GM12878 (cell line): ENCODE results near the gene GTF2IRD1. TPM values are rescaled to one million over a fixed set of nuclear protein-coding genes. Genes with fewer than 3 reads are reported as not detected.

Experiments used
- BCL3 ChIP-seq: IDR thresholded peaks from 2 replicates; pipeline ENCODE4 v1.6.1; 2011; ENCODE audit warnings: borderline replicate concordance, low read depth, mild to moderate bottlenecking, moderate library complexity, low read length; ENCODE audit not compliant: insufficient read depth, poor library complexity, severe bottlenecking
- BRCA1 ChIP-seq: IDR thresholded peaks from 2 replicates; pipeline ENCODE4 v1.6.1; 2011; ENCODE audit warnings: low read depth, low read length, improper control_type of control experiment
- HDAC6 ChIP-seq: fragments of 200-600 bp; sonication (generic); IDR thresholded peaks from one replicate; pipeline ENCODE4 v1.8.0; 2017; ENCODE audit warnings: antibody characterized with exemption; ENCODE audit not compliant: unreplicated experiment
- JUND ChIP-seq: IDR thresholded peaks from 2 replicates; pipeline ENCODE4 v1.6.1; 2012; ENCODE audit warnings: low read depth, mild to moderate bottlenecking, low read length, improper control_type of control experiment, moderate library complexity
- KAT2A ChIP-seq: conservative IDR thresholded peaks from 2 replicates; pipeline ENCODE4 v1.6.1; 2011; ENCODE audit warnings: low read depth, low read length; ENCODE audit not compliant: control insufficient read depth
- LARP7 ChIP-seq: fragments of 450-650 bp; IDR thresholded peaks from 2 replicates; pipeline ENCODE4 v1.6.1; 2017; ENCODE audit warnings: mild to moderate bottlenecking
- NBN ChIP-seq: fragments of 450-650 bp; IDR thresholded peaks from 2 replicates; pipeline ENCODE4 v1.6.1; 2016
- NR2C1 ChIP-seq: fragments of 450-650 bp; IDR thresholded peaks from 2 replicates; pipeline ENCODE4 v1.6.1; 2017; ENCODE audit warnings: antibody characterized with exemption, mild to moderate bottlenecking, moderate library complexity
- NR2C2 ChIP-seq: IDR thresholded peaks from 2 replicates; pipeline ENCODE4 v1.6.1; 2011; ENCODE audit warnings: borderline replicate concordance, low read depth; ENCODE audit not compliant: control insufficient read depth, insufficient read length
- POLR2A ChIP-seq: IDR thresholded peaks from 2 replicates; pipeline ENCODE4 v1.6.1; 2011; ENCODE audit warnings: low read depth, mild to moderate bottlenecking, low read length
- POLR2AphosphoS2 ChIP-seq: IDR thresholded peaks from 2 replicates; pipeline ENCODE4 v1.6.1; 2011; ENCODE audit warnings: low read depth, mild to moderate bottlenecking, low read length, improper control_type of control experiment, moderate library complexity
- POLR2AphosphoS5 ChIP-seq: IDR thresholded peaks from 2 replicates; pipeline ENCODE4 v1.6.1; 2011; ENCODE audit warnings: mild to moderate bottlenecking, low read length, inconsistent platforms
- RAD51 ChIP-seq: fragments of 450-650 bp; IDR thresholded peaks from 2 replicates; pipeline ENCODE4 v1.6.1; 2016; ENCODE audit warnings: moderate library complexity, mild to moderate bottlenecking, inconsistent platforms
- RB1 ChIP-seq: fragments of 450-650 bp; formaldehyde crosslinking; IDR thresholded peaks from 2 replicates; pipeline ENCODE4 v1.6.1; 2017; ENCODE audit warnings: mild to moderate bottlenecking, borderline replicate concordance
- RELA ChIP-seq: fragments of 450-650 bp; IDR thresholded peaks from 2 replicates; pipeline ENCODE4 v1.8.0; 2014; ENCODE audit warnings: borderline replicate concordance; ENCODE audit not compliant: partially characterized antibody
- RELB ChIP-seq: fragments of 450-650 bp; IDR thresholded peaks from 2 replicates; pipeline ENCODE4 v1.6.1; 2017; ENCODE audit warnings: low read depth, mild to moderate bottlenecking, moderate library complexity
- REST ChIP-seq: IDR thresholded peaks from 2 replicates; pipeline ENCODE4 v1.6.1; 2012; ENCODE audit warnings: mild to moderate bottlenecking, low read depth, low read length
- SMC3 ChIP-seq: IDR thresholded peaks from 2 replicates; pipeline ENCODE4 v1.6.1; 2011; ENCODE audit warnings: low read length, improper control_type of control experiment, borderline replicate concordance
- STAT1 ChIP-seq: fragments of 450-650 bp; conservative IDR thresholded peaks from 2 replicates; pipeline ENCODE4 v1.6.1; 2014; ENCODE audit warnings: antibody characterized with exemption, mild to moderate bottlenecking
- TARDBP ChIP-seq: IDR thresholded peaks from 2 replicates; pipeline ENCODE4 v1.6.1; 2016; ENCODE audit warnings: borderline replicate concordance
- TCF7 ChIP-seq: IDR thresholded peaks from 2 replicates; pipeline ENCODE4 v1.6.1; 2014; ENCODE audit warnings: antibody characterized with exemption, borderline replicate concordance
- ZNF24 ChIP-seq: fragments of 450-650 bp; IDR thresholded peaks from 2 replicates; pipeline ENCODE4 v1.6.1; 2017; ENCODE audit warnings: antibody characterized with exemption, mild to moderate bottlenecking
- polyA plus RNA-seq, 11 experiments: library from polyadenylated mRNA; depleted of rRNA in 4 of 11; unstranded in 6 of 11; stranded (reverse) in 5 of 11; fragments of >200 nt; fragmentation: Nextera tagmentation in 4 of 11; fragmentation: Illumina TruSeq in 1 of 11; extraction: Ambion mirVana in 4 of 11; extraction: Trizol in 1 of 11; gene quantifications; 1 replicate in 1 of 11; 2 replicates in 10 of 11; pipeline versions ENCODE4 v1.2.1 to v1.2.3, GENCODE V29; 2011 to 2016; ENCODE audit warnings: inconsistent platforms in 2 of 11, missing spikeins in 2 of 11, low read depth in 1 of 11
- total RNA-seq, 4 experiments: library from RNA; depleted of rRNA in 3 of 4; stranded (reverse); fragments of >200 nt in 3 of 4; fragmentation: Illumina TruSeq in 1 of 4; extraction: Trizol in 1 of 4; gene quantifications; 2 replicates each; pipeline versions ENCODE4 v1.2.1 to v1.2.3, GENCODE V29; 2013 to 2021
- TF ChIP-seq, protein P1 (sequence below): IDR thresholded peaks from 2 replicates; pipeline ENCODE4 v1.6.1; 2011; ENCODE audit warnings: low read depth, mild to moderate bottlenecking, low read length, moderate library complexity, borderline replicate concordance; ENCODE audit errors: extremely low read depth
- TF ChIP-seq, protein P2 (sequence below): IDR thresholded peaks from 2 replicates; pipeline ENCODE4 v1.6.1; 2012; ENCODE audit warnings: low read depth, low read length, improper control_type of control experiment

The GTF2IRD1 gene
- total and polyA plus RNA-seq, 10 of the 15 experiments (the other 5 are each of a cell fraction or from before 2014, with no cell fraction given) = 0.48 to 3.0 (median 1.3) TPM

- TF ChIP-seq REST (no peak), NBN (peak; percentile 81), HDAC6 (no peak), KAT2A (no peak), RB1 (no peak), RELA (peak; percentile 92), TCF7 (no peak), RELB (peak; percentile 92), STAT1 (no peak), LARP7 (peak; percentile 38; the same call in 1 of the 2 replicates), POLR2A (peak; percentile 72), BCL3 (no peak), SMC3 (no peak), ZNF24 (no peak), POLR2AphosphoS2 (no peak), NR2C2 (no peak), JUND (no peak), POLR2AphosphoS5 (peak; percentile 67), RAD51 (peak; percentile 88), TARDBP (no peak), NR2C1 (no peak), BRCA1 (no peak)
- TF ChIP-seq, protein P1, sequence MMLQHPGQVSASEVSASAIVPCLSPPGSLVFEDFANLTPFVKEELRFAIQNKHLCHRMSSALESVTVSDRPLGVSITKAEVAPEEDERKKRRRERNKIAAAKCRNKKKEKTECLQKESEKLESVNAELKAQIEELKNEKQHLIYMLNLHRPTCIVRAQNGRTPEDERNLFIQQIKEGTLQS = no peak
- TF ChIP-seq, protein P2, sequence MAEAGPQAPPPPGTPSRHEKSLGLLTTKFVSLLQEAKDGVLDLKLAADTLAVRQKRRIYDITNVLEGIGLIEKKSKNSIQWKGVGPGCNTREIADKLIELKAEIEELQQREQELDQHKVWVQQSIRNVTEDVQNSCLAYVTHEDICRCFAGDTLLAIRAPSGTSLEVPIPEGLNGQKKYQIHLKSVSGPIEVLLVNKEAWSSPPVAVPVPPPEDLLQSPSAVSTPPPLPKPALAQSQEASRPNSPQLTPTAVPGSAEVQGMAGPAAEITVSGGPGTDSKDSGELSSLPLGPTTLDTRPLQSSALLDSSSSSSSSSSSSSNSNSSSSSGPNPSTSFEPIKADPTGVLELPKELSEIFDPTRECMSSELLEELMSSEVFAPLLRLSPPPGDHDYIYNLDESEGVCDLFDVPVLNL = no peak
Measured at GRCh38 chr7:74587435-74588126, 133.9 kb downstream of the GTF2IRD1 start (continued).
